ENCODE results near the gene COX6A1.
A peak's percentile ranks its signal among the peaks of the same experiment; 100 is the strongest.
"Not testable (repeated sequence)": the region's sequence is repeated elsewhere in the genome, so short reads cannot be mapped to it uniquely, and the experiment has no call there.

Gene COX6A1

GRCh38 chr12:120428597-120429229, 9.2 kb upstream of the COX6A1 start:
- no peak for DNase-seq

- no peak for DNase-seq
Observed at GRCh38 chr12:120429368-120429767, 8.5 kb upstream of the COX6A1 start.

GRCh38 chr12:120432772-120433525, 5.0 kb upstream of the COX6A1 start:
- no peak for DNase-seq

GRCh38 chr12:120438495-120439198, 734 bp downstream of the COX6A1 start:
- DNase-seq: no peak

- peak; percentile 24 for DNase-seq
Observed at GRCh38 chr12:120439646-120440247, 1.8 kb downstream of the COX6A1 start.

GRCh38 chr12:120444676-120445075, 6.8 kb downstream of the COX6A1 start:
- DNase-seq: no peak

- peak; percentile 18 for DNase-seq
Observed at GRCh38 chr12:120445911-120446843, 8.3 kb downstream of the COX6A1 start, which contains the start of the genes GATC and TRIAP1. TSS of gene GATC (plus strand) at chr12:120446444. CDS start at chr12:120446481, 37 bp downstream. TSS of gene TRIAP1 (minus strand) at chr12:120446384. CDS start at chr12:120446372, 12 bp downstream.

GRCh38 chr12:120446844-120447178, 8.9 kb downstream of the COX6A1 start:
- DNase-seq: not testable (repeated sequence)

GRCh38 chr12:120447992-120448391, 10.1 kb downstream of the COX6A1 start:
- no peak for DNase-seq

- DNase-seq: not testable (repeated sequence)
Observed at GRCh38 chr12:120452524-120452923, 14.6 kb downstream of the COX6A1 start.

GRCh38 chr12:120453060-120453750, 15.3 kb downstream of the COX6A1 start:
- no peak for DNase-seq

- DNase-seq: no peak
Observed at GRCh38 chr12:120453977-120454376, 16.1 kb downstream of the COX6A1 start.

- DNase-seq: no peak
Observed at GRCh38 chr12:120455302-120455701, 17.4 kb downstream of the COX6A1 start.

GRCh38 chr12:120457133-120457532, 19.2 kb downstream of the COX6A1 start:
- no peak for DNase-seq

GRCh38 chr12:120460157-120460556, 22.2 kb downstream of the COX6A1 start:
- DNase-seq: no peak

GRCh38 chr12:120462099-120462640, 24.3 kb downstream of the COX6A1 start:
- no peak for DNase-seq

GRCh38 chr12:120463712-120464111, 25.8 kb downstream of the COX6A1 start:
- no peak for DNase-seq

- no peak for DNase-seq
Observed at GRCh38 chr12:120465756-120466155, 27.8 kb downstream of the COX6A1 start.

- no peak for DNase-seq
Observed at GRCh38 chr12:120466560-120467315, 28.8 kb downstream of the COX6A1 start.

GRCh38 chr12:120467439-120467838, 29.5 kb downstream of the COX6A1 start:
- no peak for DNase-seq
